Measurements from ENCODE around the gene PHACTR1.

GRCh38 chr6:13215390-13215789 is 498.8 kb downstream of the PHACTR1 start:
- TF ChIP-seq SP1 (IDR thresholded peaks at IDR 0.05) = no peak
- TF ChIP-seq NFRKB (IDR thresholded peaks at IDR 0.05) = no peak
- TF ChIP-seq HDGF (IDR thresholded peaks at IDR 0.05; ENCODE audit: borderline replicate concordance) = no peak
- TF ChIP-seq TARDBP (IDR thresholded peaks at IDR 0.05) = no peak
- TF ChIP-seq PKNOX1 (IDR thresholded peaks at IDR 0.05) = no peak
- TF ChIP-seq FOXM1 (IDR thresholded peaks at IDR 0.05; ENCODE audit: borderline replicate concordance) = no peak
